ENCODE measurements around the gene SGIP1. TPM values are rescaled to one million over a fixed set of nuclear protein-coding genes. Genes with fewer than 3 reads are reported as not detected.

The SGIP1 gene
- total RNA-seq, 1 donor from 2014 or later: 16.0 TPM

DNA sequence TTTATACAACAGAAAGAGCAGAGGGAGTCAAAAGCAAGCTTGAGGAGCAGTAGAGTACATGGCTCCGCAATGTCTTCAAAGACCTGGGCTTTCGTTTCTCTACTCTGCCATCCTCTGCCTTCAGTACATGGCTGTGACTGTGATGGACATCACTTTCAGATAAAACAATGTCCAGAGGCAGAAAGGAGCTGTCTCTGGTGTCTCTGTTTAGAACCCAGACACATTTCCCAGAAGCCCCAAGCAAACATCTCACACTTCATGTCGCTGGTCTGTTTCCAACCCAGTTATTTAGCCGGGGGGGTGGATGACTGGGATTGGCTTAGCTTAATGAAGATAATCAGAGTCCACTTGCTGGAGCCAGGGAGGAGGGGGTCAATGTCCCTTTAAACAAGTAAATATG lies 25.6 kb downstream of the SGIP1 start:
- H3K27me3 Mint-ChIP-seq: no peaks in the 10 kb centered on the region

DNA sequence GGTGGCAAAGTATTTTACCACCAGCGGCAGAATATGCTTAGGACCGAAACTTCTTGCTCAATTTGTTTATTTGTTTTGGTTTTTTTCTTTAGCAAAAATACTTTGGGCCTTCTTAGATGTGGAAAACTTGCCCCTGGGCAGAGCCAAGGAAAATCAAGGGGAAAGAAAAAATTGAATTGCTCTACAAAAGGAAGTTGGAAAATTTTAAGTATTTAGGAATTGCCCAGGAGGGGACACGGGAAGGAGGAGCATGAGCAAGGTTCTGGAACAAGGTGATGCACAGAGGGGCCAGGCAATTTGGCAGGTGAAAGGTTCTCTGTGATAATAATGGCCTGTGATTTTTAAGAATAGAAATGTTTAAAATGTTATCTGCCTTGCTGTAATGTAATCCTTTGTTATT lies 28.6 kb downstream of the SGIP1 start:
- TF ChIP-seq, protein P1, sequence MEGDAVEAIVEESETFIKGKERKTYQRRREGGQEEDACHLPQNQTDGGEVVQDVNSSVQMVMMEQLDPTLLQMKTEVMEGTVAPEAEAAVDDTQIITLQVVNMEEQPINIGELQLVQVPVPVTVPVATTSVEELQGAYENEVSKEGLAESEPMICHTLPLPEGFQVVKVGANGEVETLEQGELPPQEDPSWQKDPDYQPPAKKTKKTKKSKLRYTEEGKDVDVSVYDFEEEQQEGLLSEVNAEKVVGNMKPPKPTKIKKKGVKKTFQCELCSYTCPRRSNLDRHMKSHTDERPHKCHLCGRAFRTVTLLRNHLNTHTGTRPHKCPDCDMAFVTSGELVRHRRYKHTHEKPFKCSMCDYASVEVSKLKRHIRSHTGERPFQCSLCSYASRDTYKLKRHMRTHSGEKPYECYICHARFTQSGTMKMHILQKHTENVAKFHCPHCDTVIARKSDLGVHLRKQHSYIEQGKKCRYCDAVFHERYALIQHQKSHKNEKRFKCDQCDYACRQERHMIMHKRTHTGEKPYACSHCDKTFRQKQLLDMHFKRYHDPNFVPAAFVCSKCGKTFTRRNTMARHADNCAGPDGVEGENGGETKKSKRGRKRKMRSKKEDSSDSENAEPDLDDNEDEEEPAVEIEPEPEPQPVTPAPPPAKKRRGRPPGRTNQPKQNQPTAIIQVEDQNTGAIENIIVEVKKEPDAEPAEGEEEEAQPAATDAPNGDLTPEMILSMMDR (IDR thresholded peaks at IDR 0.05; ENCODE audit: unreplicated experiment): no peak
- no peaks in the 10 kb centered on the region for H3K27me3 Mint-ChIP-seq
- DNase-seq (ENCODE audit: low spot score, unreplicated experiment): no peak
- H3K36me3 Mint-ChIP-seq (ENCODE audit: insufficient read depth): no peaks in the 10 kb centered on the region
- H3K27ac Mint-ChIP-seq: no peak overlapping the region
- peaks cover 7% of the 10 kb centered on the region for H3K9me3 Mint-ChIP-seq (ENCODE audit: low read depth)
- no peak overlapping the region for H3K4me3 Mint-ChIP-seq (ENCODE audit: low read depth)
- peaks cover 10% of the 10 kb centered on the region for H3K4me1 Mint-ChIP-seq (ENCODE audit: low read depth)

More for the DNA sequence above, 25.6 kb downstream of the SGIP1 start:
- H3K4me1 Mint-ChIP-seq (ENCODE audit: low read depth): peaks cover 10% of the 10 kb centered on the region
- no peaks in the 10 kb centered on the region for H3K36me3 Mint-ChIP-seq (ENCODE audit: insufficient read depth)
- H3K4me3 Mint-ChIP-seq (ENCODE audit: low read depth): no peak overlapping the region
- no peaks in the 10 kb centered on the region for H3K9me3 Mint-ChIP-seq (ENCODE audit: low read depth)
- no peak overlapping the region for H3K27ac Mint-ChIP-seq
- DNase-seq (ENCODE audit: low spot score, unreplicated experiment): no peak
- TF ChIP-seq, protein P1 (IDR thresholded peaks at IDR 0.05; ENCODE audit: unreplicated experiment): no peak

DNA sequence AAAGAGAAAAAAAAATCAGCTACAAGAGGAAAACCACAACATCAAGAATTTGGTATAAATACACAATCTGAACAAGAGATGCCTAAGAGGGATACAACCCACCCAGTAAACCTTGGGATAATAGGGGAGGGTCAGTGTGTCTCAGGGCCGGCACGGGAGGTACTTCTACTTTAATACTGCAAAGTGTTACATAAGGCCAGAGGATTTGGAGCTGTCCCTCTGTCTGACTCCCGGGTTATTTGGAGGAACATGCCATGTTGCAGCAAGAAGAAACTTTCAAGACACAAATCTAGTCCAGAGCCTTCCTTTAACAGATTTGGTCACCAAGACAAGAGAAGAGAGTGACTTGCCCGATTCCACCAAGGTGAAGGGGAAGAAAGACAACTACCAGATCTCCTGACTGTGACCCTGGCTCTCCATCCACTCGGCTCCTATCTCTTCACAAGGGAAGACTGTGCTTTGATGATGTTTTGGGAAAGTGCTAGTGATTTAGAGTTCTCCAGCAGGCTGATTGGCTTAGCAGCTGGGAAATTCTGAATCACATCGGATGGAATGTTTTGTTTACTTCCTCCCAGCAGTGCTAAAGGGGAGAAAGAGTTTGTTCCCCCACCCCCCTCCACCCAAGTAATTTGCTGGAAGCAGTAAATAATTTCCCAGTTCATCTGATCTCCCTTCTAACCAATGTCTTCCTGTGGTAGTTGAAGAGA lies 29.3 kb downstream of the SGIP1 start:
- DNase-seq (ENCODE audit: low spot score, unreplicated experiment): no peak
- Mint-ChIP-seq H3K36me3 (ENCODE audit: insufficient read depth) (peaks cover 4% of the 10 kb centered on the region), H3K4me3 (ENCODE audit: low read depth) (no peak overlapping the region), H3K4me1 (ENCODE audit: low read depth) (peaks cover 10% of the 10 kb centered on the region), H3K9me3 (ENCODE audit: low read depth) (peaks cover 13% of the 10 kb centered on the region), H3K27me3 (no peaks in the 10 kb centered on the region), H3K27ac (no peak overlapping the region)
- TF ChIP-seq, protein P1 (IDR thresholded peaks at IDR 0.05; ENCODE audit: unreplicated experiment): no peak

DNA sequence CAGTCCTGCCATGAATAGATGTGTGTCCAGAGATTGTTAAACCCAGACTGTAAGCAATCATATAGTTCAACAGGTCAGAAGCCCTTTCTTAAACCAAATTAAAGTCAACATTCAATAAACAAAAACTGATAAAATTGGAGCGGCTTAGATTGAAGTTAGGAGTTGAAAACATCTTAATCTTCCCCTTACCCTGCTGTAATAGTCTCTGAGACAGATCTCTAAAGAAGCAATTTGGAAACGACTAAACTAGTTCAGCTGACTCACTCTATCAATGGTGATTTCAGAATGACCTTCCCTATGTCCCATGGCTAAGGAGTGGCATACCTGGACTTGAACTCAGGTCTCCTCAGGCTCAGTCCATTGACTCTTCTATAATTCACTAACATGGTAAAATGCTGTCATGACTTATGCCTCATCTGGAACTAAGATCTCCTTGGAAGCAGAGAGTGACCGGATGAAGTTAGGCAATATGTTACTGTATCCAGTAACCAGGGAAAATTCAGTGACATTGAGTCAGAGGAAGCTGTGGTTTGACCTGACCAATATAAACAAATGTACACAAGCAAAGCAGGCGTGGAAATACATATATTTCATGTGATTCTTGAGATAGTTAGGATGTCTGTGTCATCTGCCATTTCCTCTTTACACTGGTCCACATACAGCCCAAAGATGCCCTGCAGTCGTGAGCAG lies 30.1 kb downstream of the SGIP1 start:
- Mint-ChIP-seq H3K36me3 (ENCODE audit: insufficient read depth) (peaks cover 4% of the 10 kb centered on the region), H3K4me1 (ENCODE audit: low read depth) (peaks cover 10% of the 10 kb centered on the region), H3K4me3 (ENCODE audit: low read depth) (no peak overlapping the region), H3K27me3 (no peaks in the 10 kb centered on the region), H3K9me3 (ENCODE audit: low read depth) (peaks cover 14% of the 10 kb centered on the region), H3K27ac (no peak overlapping the region)
- DNase-seq (ENCODE audit: low spot score, unreplicated experiment): no peak
- TF ChIP-seq, protein P1 (IDR thresholded peaks at IDR 0.05; ENCODE audit: unreplicated experiment): no peak

DNA sequence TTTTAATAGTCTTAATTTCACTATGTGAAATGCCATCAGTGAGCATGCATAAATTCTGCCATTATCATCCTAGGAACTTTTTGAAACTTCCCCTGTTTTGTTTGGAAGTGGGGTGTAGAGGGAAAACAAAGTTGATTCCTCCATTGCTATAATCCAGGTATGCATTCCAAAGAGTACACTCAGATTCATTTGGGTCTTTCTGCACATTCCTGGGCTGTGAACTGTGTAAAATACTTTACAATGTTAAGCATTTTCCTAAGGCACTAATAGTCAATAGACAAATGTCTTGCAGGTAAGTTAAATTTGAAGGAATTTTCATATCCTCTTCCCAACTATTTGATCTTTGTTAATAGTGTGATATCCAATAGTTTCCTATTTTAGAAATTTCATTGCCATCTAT lies 36.2 kb downstream of the SGIP1 start:
- H3K27ac Mint-ChIP-seq: no peak overlapping the region
- DNase-seq (ENCODE audit: low spot score, unreplicated experiment): no peak
- TF ChIP-seq, protein P1 (IDR thresholded peaks at IDR 0.05; ENCODE audit: unreplicated experiment): no peak
- H3K9me3 Mint-ChIP-seq (ENCODE audit: low read depth): peaks cover 14% of the 10 kb centered on the region
- no peaks in the 10 kb centered on the region for H3K27me3 Mint-ChIP-seq
- H3K4me3 Mint-ChIP-seq (ENCODE audit: low read depth): no peak overlapping the region
- H3K4me1 Mint-ChIP-seq (ENCODE audit: low read depth): no peaks in the 10 kb centered on the region
- peaks cover 4% of the 10 kb centered on the region for H3K36me3 Mint-ChIP-seq (ENCODE audit: insufficient read depth)

All from progenitor cell of endocrine pancreas (in vitro differentiated cells).